ENCODE results near the gene ANKS1A.
A peak's percentile ranks its signal among the peaks of the same experiment; 100 is the strongest.

The ANKS1A gene

DNA sequence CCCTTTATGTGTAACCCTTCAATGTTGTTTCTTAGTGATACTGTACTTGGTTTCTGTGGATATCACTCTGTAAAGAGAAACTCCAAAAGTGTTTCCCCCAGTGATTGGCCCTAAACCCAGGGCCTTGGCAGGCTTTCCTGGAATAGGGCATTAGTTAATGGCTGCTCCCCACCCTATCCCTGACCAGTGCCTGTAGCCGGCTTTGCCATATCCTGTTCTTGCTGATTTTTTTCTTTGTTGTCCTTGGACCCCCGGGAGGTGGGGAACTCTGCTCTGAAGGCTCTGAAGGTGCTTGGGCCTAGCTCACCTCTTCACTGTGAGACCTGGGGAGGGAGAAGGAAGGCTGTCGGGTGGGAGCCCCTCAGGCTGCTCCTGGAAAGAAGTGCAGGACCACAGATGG, 131.9 kb downstream of the ANKS1A start:
- TF ChIP-seq, protein P1, sequence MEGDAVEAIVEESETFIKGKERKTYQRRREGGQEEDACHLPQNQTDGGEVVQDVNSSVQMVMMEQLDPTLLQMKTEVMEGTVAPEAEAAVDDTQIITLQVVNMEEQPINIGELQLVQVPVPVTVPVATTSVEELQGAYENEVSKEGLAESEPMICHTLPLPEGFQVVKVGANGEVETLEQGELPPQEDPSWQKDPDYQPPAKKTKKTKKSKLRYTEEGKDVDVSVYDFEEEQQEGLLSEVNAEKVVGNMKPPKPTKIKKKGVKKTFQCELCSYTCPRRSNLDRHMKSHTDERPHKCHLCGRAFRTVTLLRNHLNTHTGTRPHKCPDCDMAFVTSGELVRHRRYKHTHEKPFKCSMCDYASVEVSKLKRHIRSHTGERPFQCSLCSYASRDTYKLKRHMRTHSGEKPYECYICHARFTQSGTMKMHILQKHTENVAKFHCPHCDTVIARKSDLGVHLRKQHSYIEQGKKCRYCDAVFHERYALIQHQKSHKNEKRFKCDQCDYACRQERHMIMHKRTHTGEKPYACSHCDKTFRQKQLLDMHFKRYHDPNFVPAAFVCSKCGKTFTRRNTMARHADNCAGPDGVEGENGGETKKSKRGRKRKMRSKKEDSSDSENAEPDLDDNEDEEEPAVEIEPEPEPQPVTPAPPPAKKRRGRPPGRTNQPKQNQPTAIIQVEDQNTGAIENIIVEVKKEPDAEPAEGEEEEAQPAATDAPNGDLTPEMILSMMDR (IDR thresholded peaks at IDR 0.05; ENCODE audit: low read depth, low read length): no peak
- DNase-seq (ENCODE audit: low read depth in 2 of 2): no peak
- no peak overlapping the region for H3K4me3 ChIP-seq (replicated peaks in 1 of 2; ENCODE audit: low read depth in 2 of 2, low read length in 2 of 2)

DNA sequence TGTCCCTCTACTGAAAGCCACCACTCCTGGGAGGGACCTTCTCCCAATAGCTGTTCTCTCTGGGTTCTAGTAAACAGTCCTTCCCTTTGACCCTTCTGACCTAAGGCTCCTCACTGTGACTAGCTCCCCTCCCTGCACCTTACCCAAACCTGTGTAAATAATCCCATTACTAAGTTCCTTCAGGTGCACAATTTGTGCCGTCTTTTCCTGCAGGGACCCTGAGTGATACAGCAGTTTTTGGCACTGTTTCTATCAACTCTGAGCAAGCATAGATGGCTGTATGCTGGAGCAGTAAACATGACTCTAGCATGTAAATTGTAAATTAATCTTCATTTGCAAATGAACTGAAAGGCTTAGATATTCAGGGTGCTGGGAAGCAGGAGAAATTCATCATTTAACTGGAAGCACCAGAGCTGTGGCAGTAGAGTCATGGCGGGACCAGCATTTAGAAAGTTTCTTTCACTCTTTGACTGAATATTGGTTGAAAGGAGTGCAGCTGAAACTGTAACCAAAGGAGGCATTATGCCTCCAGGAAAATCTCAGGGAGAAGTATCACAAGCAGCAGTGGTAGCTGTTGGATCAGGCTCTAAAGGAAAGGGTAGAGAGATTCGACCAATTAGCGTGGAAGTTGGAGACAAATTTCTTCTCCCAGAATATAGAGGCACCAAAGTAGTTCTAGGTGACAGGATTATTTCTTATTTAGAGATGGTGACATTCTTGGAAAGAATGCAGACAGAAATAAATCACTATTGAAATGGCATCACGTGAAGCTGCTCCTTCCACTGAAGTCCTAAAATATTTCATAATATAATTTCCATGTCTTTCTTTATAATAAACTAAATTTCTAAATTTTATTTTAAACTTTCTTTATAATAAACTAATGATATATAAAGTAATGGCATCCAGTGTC, 134.3 kb downstream of the ANKS1A start:
- TF ChIP-seq, protein P1 (IDR thresholded peaks at IDR 0.05; ENCODE audit: low read depth, low read length): no peak
- no peak for DNase-seq (ENCODE audit: low read depth in 2 of 2)

DNA sequence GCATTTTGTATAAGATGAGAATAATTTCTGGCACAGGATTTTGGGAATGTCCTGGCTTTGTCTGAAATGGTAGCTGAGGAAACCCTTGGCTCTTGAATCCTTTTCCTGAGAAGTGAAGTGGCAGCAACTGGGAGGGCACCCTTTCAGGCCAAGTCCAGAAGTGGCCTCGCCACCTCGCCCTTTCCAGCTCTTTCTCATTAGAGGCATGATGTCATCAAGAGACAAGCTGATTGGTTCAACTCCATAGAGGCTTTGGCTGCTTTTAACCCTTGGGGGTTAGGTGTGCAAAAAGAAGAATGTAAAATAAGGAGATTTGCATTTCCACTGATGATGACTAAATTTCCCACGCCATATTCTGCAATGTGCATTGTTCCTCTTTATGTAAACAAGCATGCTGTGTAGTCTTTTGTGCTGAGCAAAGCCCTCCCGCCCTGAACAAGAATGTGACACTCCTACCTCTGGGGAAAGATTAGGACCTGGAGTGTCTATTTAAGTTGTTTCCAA, 135.5 kb downstream of the ANKS1A start:
- no peak overlapping the region for H3K4me3 ChIP-seq (replicated peaks in 1 of 2; ENCODE audit: low read depth in 2 of 2, low read length in 2 of 2)
- DNase-seq (ENCODE audit: low read depth in 2 of 2): peak; percentile 70 to 90
- TF ChIP-seq, protein P1 (IDR thresholded peaks at IDR 0.05; ENCODE audit: low read depth, low read length): no peak

More for the DNA sequence above, 134.3 kb downstream of the ANKS1A start:
- no peak overlapping the region for H3K4me3 ChIP-seq (replicated peaks in 1 of 2; ENCODE audit: low read depth in 2 of 2, low read length in 2 of 2)

DNA sequence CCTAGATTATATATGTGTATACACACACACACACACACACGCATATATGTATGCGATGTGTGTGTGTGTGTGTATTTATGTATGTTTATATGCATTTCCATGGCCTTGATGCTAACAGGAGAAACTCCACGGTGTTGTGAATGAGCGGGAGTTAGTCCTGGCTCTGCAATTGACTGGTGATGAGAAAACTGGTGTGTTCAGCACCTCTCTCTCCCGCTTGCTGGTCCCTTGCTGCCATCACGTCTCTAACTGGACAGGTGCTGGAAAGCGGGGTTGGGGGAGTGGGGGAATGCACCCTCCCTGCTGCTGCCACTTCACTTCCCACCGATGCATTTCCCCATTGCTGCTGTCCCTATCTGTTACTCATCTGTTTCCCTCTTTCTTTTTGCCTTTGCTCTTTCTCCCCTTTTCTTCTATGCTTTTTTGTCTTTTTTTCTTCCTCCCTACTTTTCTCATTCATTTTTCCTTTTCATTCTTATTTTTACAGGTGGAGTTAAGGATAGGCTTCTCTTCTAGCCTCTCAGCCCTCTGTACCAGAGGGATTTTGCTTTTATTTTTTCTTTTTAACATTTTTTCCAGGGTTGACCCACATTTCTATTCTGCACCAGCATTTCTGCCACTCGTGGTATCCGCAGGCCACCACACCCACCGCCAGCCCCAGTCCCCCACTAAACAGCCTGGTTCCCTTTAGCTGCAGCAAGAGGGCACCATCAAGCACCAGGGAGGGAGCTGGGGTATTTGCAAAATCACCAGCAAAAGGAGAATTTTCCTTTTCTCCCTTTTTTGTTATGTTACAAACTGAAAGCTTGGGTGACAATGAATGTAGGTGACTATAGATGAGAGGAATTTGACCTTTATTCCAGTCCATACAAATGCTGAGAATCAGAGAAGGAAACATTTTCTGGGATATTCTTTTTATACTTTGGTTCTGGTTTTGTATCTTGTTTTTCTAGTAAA, 136.5 kb downstream of the ANKS1A start:
- TF ChIP-seq, protein P1 (IDR thresholded peaks at IDR 0.05; ENCODE audit: low read depth, low read length): peak; percentile 28
- peak; percentile 32 to 36 for DNase-seq (ENCODE audit: low read depth in 2 of 2)
- no peak overlapping the region for H3K4me3 ChIP-seq (replicated peaks in 1 of 2; ENCODE audit: low read depth in 2 of 2, low read length in 2 of 2)

DNA sequence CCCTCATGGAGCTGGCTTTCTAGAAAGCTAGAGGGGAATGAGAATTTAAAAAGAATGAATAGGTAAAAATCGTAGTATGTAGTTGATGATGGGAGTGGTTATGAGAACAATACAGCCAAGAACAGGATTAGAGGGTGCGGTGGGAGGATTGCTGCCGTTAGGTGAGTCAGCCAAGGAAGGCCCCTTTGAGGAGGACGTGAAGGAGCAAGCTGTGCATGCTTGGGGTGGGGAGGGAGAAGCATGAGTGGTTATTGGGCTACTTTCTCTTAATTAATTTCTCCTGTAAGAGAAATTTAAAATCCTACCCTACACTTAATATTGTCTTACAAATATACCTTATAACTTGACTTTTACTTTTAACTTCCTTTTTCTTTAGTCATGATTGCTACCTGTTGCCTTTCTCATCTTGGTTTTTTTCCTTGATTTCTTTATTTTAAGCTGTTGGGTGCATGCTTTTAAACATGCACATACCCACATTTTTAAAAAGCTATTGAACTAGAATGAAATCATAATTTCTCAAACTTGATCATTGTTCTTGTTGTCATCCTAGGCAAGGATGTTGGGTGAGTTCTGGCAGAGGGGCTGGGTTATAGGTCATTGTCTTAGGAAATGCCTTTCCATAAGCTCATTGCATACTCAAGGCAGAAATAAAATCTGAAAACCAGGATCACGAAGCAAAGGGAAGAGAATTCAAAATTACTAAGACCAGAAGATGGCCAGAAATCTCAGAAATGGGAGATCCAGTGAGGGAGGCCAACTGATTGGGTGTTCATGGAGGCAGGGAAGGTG, 137.6 kb downstream of the ANKS1A start:
- TF ChIP-seq, protein P1 (IDR thresholded peaks at IDR 0.05; ENCODE audit: low read depth, low read length): no peak
- DNase-seq (ENCODE audit: low read depth in 2 of 2): peak; percentile 33 to 79
- H3K4me3 ChIP-seq (replicated peaks in 1 of 2; ENCODE audit: low read depth in 2 of 2, low read length in 2 of 2): no peak overlapping the region

DNA sequence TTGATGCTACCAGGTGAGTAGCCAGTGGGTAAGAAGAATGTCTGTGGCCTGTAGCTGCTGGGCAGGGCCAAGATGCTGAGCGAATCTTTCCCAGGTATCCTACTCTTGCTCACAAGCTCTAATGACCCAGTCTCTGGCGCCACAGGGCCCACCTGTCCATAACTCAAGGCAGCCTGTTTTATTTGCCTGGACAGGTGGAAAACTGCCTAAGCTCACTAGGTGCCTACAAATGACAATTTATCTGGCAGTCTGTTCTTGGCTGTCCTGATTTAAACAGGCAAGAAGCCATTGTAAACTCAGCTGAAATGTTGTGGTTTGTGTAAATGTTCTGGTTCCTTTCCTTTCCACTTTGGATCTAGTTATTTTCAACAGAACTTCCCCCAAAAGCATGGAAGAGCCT, 138.8 kb downstream of the ANKS1A start:
- TF ChIP-seq, protein P1 (IDR thresholded peaks at IDR 0.05; ENCODE audit: low read depth, low read length): no peak
- no peak overlapping the region for H3K4me3 ChIP-seq (replicated peaks in 1 of 2; ENCODE audit: low read depth in 2 of 2, low read length in 2 of 2)
- no peak for DNase-seq (ENCODE audit: low read depth in 2 of 2)

Data from cardiac fibroblast (primary cell).